Progenitor cell of endocrine pancreas (in vitro differentiated cells): Measurements from ENCODE around the gene CNGA2. TPM values are rescaled to one million over a fixed set of nuclear protein-coding genes. Genes with fewer than 3 reads are reported as not detected.

Experiments
- DNase-seq: peaks from one replicate; pipeline ENCODE4 v3.0.0; 2021; ENCODE audit warnings: low spot score; ENCODE audit not compliant: unreplicated experiment
- H3K27ac Mint-ChIP-seq: 2 replicates; pipeline ENCODE4 v1.8.0; 2021; ENCODE audit warnings: mild to moderate bottlenecking, moderate library complexity, mixed read lengths
- H3K27me3 Mint-ChIP-seq: 2 replicates; pipeline ENCODE4 v1.8.0; 2021; ENCODE audit warnings: mixed read lengths
- H3K36me3 Mint-ChIP-seq: 2 replicates; pipeline ENCODE4 v1.8.0; 2022; ENCODE audit warnings: mixed read lengths; ENCODE audit not compliant: insufficient read depth
- H3K4me1 Mint-ChIP-seq: 2 replicates; pipeline ENCODE4 v1.8.0; 2021; ENCODE audit warnings: low read depth, mixed read lengths
- H3K4me3 Mint-ChIP-seq: 2 replicates; pipeline ENCODE4 v1.8.0; 2021; ENCODE audit warnings: low read depth, mild to moderate bottlenecking, moderate library complexity, mixed read lengths
- H3K9me3 Mint-ChIP-seq: 2 replicates; pipeline ENCODE4 v1.8.0; 2021; ENCODE audit warnings: low read depth, mixed read lengths
- CTCF ChIP-seq: fragments of 200-600 bp; sonication (generic); IDR thresholded peaks from one replicate; pipeline ENCODE4 v1.5.0; 2021; ENCODE audit warnings: antibody characterized with exemption, mild to moderate bottlenecking; ENCODE audit not compliant: unreplicated experiment
- total RNA-seq: library from RNA; stranded (reverse); gene quantifications from 2 replicates; pipeline ENCODE4 v1.2.1, GENCODE V29; 2021

CNGA2 gene
- total RNA-seq, 1 donor from 2014 or later, result not detected

- H3K27me3 Mint-ChIP-seq, result no peaks in the 10 kb centered on the region
- peaks cover 8% of the 10 kb centered on the region for H3K9me3 Mint-ChIP-seq
- no peaks in the 10 kb centered on the region for H3K36me3 Mint-ChIP-seq
- no peak for TF ChIP-seq CTCF
- DNase-seq, result no peak
- H3K4me3 Mint-ChIP-seq, result no peak overlapping the region
- peak overlapping the region; percentile 24 for H3K27ac Mint-ChIP-seq
- no peaks in the 10 kb centered on the region for H3K4me1 Mint-ChIP-seq
These were observed 42.4 kb downstream of the CNGA2 start for GRCh38 chrX:151776936-151777335.

GRCh38 chrX:151779258-151779657 lies 44.7 kb downstream of the CNGA2 start:
- no peaks in the 10 kb centered on the region for H3K36me3 Mint-ChIP-seq
- H3K4me1 Mint-ChIP-seq, result no peaks in the 10 kb centered on the region
- H3K9me3 Mint-ChIP-seq, result peaks cover 13% of the 10 kb centered on the region
- no peak overlapping the region for H3K27ac Mint-ChIP-seq
- TF ChIP-seq CTCF, result no peak
- DNase-seq, result no peak
- no peaks in the 10 kb centered on the region for H3K27me3 Mint-ChIP-seq
- H3K4me3 Mint-ChIP-seq, result no peak overlapping the region

- H3K27me3 Mint-ChIP-seq, result no peaks in the 10 kb centered on the region
- no peak for DNase-seq
- no peak overlapping the region for H3K27ac Mint-ChIP-seq
- H3K4me3 Mint-ChIP-seq, result no peak overlapping the region
- H3K36me3 Mint-ChIP-seq, result no peaks in the 10 kb centered on the region
- no peaks in the 10 kb centered on the region for H3K4me1 Mint-ChIP-seq
- no peak for TF ChIP-seq CTCF
- H3K9me3 Mint-ChIP-seq, result peaks cover 16% of the 10 kb centered on the region
These were observed 46.1 kb downstream of the CNGA2 start for GRCh38 chrX:151780621-151781020.

- no peak for TF ChIP-seq CTCF
- H3K4me1 Mint-ChIP-seq, result no peaks in the 10 kb centered on the region
- H3K4me3 Mint-ChIP-seq, result no peak overlapping the region
- H3K36me3 Mint-ChIP-seq, result no peaks in the 10 kb centered on the region
- H3K9me3 Mint-ChIP-seq, result peaks cover 13% of the 10 kb centered on the region
- no peak overlapping the region for H3K27ac Mint-ChIP-seq
- DNase-seq, result no peak
- H3K27me3 Mint-ChIP-seq, result no peaks in the 10 kb centered on the region
These were observed 54.7 kb downstream of the CNGA2 start for GRCh38 chrX:151789179-151789800.

GRCh38 chrX:151790481-151791160 lies 56.1 kb downstream of the CNGA2 start:
- Mint-ChIP-seq H3K4me3 (no peak overlapping the region), H3K9me3 (peaks cover 16% of the 10 kb centered on the region), H3K36me3 (no peaks in the 10 kb centered on the region), H3K27ac (no peak overlapping the region), H3K4me1 (no peaks in the 10 kb centered on the region), H3K27me3 (no peaks in the 10 kb centered on the region)
- no peak for DNase-seq
- no peak for TF ChIP-seq CTCF
